ENCODE data around the gene NFIB. TPM values are rescaled to one million over a fixed set of nuclear protein-coding genes. Genes with fewer than 3 reads are reported as not detected.

NFIB gene
- total RNA-seq, 1 donor from 2014 or later = 9.4 TPM

DNA sequence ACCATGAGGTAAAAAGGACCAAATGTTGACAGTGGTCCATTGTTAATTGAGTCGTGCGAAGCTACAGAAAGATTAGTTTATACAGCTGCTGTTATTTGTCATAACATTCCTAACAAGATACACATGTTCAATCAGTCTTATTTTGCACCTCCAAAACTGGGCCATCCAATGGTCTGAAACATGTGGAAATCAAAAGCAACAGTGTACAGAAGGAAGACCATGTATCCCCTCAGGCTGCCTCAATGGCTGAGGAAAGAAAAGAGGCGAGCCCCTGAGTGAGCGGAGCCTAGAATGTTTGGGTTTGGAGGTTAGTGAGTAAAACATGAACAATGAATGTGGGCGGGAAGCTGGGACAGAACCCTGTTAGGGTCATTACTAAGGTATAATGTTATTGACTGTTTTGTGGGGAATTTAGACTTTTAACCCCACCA is 35.6 kb downstream of the NFIB start:
- Histone ChIP-seq H3K4me3 (ENCODE audit: insufficient read depth, low read depth, low read length) (no peak overlapping the region), H3K4me2 (ENCODE audit: low read length) (peak overlapping the region; percentile 61), H3K9ac (ENCODE audit: low read length) (peak overlapping the region; percentile 49), H3K27ac (ENCODE audit: low read depth, low read length) (peak overlapping the region; percentile 81), H3K79me2 (ENCODE audit: insufficient read depth, low read length) (peaks cover 80% of the 10 kb centered on the region), H3K4me1 (ENCODE audit: insufficient read depth, low read length) (peaks cover 73% of the 10 kb centered on the region), H3K36me3 (ENCODE audit: insufficient read depth, low read length) (no peaks in the 10 kb centered on the region), H3K9me3 (ENCODE audit: insufficient read depth, low read depth, low read length) (no peaks in the 10 kb centered on the region), H2AFZ (ENCODE audit: low read depth, low read length) (no peak overlapping the region), H4K20me1 (ENCODE audit: insufficient read depth, low read length) (no peaks in the 10 kb centered on the region), H3K27me3 (ENCODE audit: insufficient read depth, low read length) (no peaks in the 10 kb centered on the region)
- Mint-ChIP-seq H3K4me3 (ENCODE audit: unreplicated experiment) (no peak overlapping the region), H3K27ac (ENCODE audit: unreplicated experiment) (peak overlapping the region; percentile 82), H3K9me3 (ENCODE audit: unreplicated experiment) (no peaks in the 10 kb centered on the region), H3K4me1 (ENCODE audit: low read depth, unreplicated experiment) (peaks cover 58% of the 10 kb centered on the region), H3K36me3 (ENCODE audit: low read depth, unreplicated experiment) (no peaks in the 10 kb centered on the region), H3K27me3 (ENCODE audit: low read depth, unreplicated experiment) (no peaks in the 10 kb centered on the region)
- FAIRE-seq = peak; percentile 80
- no peak for TF ChIP-seq EZH2 (IDR thresholded peaks at IDR 0.05; ENCODE audit: insufficient read depth, low read length)
- TF ChIP-seq, protein P1, sequence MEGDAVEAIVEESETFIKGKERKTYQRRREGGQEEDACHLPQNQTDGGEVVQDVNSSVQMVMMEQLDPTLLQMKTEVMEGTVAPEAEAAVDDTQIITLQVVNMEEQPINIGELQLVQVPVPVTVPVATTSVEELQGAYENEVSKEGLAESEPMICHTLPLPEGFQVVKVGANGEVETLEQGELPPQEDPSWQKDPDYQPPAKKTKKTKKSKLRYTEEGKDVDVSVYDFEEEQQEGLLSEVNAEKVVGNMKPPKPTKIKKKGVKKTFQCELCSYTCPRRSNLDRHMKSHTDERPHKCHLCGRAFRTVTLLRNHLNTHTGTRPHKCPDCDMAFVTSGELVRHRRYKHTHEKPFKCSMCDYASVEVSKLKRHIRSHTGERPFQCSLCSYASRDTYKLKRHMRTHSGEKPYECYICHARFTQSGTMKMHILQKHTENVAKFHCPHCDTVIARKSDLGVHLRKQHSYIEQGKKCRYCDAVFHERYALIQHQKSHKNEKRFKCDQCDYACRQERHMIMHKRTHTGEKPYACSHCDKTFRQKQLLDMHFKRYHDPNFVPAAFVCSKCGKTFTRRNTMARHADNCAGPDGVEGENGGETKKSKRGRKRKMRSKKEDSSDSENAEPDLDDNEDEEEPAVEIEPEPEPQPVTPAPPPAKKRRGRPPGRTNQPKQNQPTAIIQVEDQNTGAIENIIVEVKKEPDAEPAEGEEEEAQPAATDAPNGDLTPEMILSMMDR (IDR thresholded peaks at IDR 0.05; ENCODE audit: insufficient read depth, low read depth, low read length) = no peak
- peak; percentile 94 for DNase-seq (ENCODE audit: low read depth)

DNA sequence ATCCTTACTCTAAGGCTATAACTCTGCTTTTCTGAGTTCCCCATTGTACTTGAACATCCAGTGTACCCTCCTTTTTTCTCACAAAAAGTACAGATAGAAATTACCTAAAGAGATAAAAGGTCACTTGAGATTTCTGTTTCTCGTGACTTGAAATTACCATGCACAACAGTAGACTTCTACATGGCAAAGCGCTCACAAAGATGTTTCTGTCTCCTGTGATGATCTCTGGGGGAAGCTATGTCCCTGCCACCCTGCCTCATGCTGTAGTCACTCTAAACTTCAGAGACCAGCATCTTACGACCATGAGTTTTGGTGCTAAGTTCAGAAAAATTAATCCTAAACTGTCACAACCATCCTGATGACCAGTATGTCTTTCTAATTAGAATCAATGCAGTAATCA is 36.2 kb downstream of the NFIB start:
- no peak for DNase-seq (ENCODE audit: low read depth)
- Histone ChIP-seq H2AFZ (ENCODE audit: low read depth, low read length) (no peak overlapping the region), H3K4me3 (ENCODE audit: insufficient read depth, low read depth, low read length) (no peak overlapping the region), H3K36me3 (ENCODE audit: insufficient read depth, low read length) (no peaks in the 10 kb centered on the region), H3K9ac (ENCODE audit: low read length) (peak overlapping the region; percentile 49), H3K27ac (ENCODE audit: low read depth, low read length) (peak overlapping the region; percentile 81), H3K9me3 (ENCODE audit: insufficient read depth, low read depth, low read length) (no peaks in the 10 kb centered on the region), H4K20me1 (ENCODE audit: insufficient read depth, low read length) (no peaks in the 10 kb centered on the region), H3K27me3 (ENCODE audit: insufficient read depth, low read length) (no peaks in the 10 kb centered on the region), H3K4me2 (ENCODE audit: low read length) (peak overlapping the region; percentile 61), H3K79me2 (ENCODE audit: insufficient read depth, low read length) (peaks cover 80% of the 10 kb centered on the region), H3K4me1 (ENCODE audit: insufficient read depth, low read length) (peaks cover 74% of the 10 kb centered on the region)
- peak overlapping the region; percentile 82 for H3K27ac Mint-ChIP-seq (ENCODE audit: unreplicated experiment)
- H3K36me3 Mint-ChIP-seq (ENCODE audit: low read depth, unreplicated experiment) = no peaks in the 10 kb centered on the region
- peak; percentile 20 for FAIRE-seq
- H3K4me1 Mint-ChIP-seq (ENCODE audit: low read depth, unreplicated experiment) = peaks cover 58% of the 10 kb centered on the region
- no peak overlapping the region for H3K4me3 Mint-ChIP-seq (ENCODE audit: unreplicated experiment)
- TF ChIP-seq, protein P1 (IDR thresholded peaks at IDR 0.05; ENCODE audit: insufficient read depth, low read depth, low read length) = no peak
- TF ChIP-seq EZH2 (IDR thresholded peaks at IDR 0.05; ENCODE audit: insufficient read depth, low read length) = no peak
- H3K27me3 Mint-ChIP-seq (ENCODE audit: low read depth, unreplicated experiment) = no peaks in the 10 kb centered on the region
- H3K9me3 Mint-ChIP-seq (ENCODE audit: unreplicated experiment) = no peaks in the 10 kb centered on the region

DNA sequence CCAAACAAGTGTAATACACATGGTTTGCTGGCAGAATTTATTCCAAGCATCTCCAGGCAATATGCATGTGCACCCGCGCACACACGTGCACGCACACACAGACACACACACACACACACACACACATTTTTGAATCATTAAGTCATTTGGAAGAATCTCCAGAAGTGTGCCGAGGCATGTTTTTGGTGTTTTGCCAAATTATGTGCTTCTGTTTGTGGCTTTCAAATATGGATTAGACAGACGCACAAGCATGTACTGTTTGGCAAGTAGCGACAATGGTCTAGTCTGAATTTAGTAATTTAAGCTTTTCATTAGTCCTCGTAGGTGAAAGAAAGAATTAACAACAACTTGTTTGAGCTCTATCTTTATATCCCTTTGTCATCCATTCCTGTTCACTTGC is 36.7 kb downstream of the NFIB start:
- H3K27me3 Mint-ChIP-seq (ENCODE audit: low read depth, unreplicated experiment) = no peaks in the 10 kb centered on the region
- FAIRE-seq (peak; percentile 63), DNase-seq (ENCODE audit: low read depth) (peak; percentile 90)
- H3K4me1 Mint-ChIP-seq (ENCODE audit: low read depth, unreplicated experiment) = peaks cover 60% of the 10 kb centered on the region
- Histone ChIP-seq H2AFZ (ENCODE audit: low read depth, low read length) (no peak overlapping the region), H3K4me3 (ENCODE audit: insufficient read depth, low read depth, low read length) (no peak overlapping the region), H3K4me2 (ENCODE audit: low read length) (peak overlapping the region; percentile 61), H3K27ac (ENCODE audit: low read depth, low read length) (peak overlapping the region; percentile 81), H4K20me1 (ENCODE audit: insufficient read depth, low read length) (no peaks in the 10 kb centered on the region), H3K9ac (ENCODE audit: low read length) (peak overlapping the region; percentile 49), H3K79me2 (ENCODE audit: insufficient read depth, low read length) (peaks cover 77% of the 10 kb centered on the region), H3K4me1 (ENCODE audit: insufficient read depth, low read length) (peaks cover 70% of the 10 kb centered on the region), H3K36me3 (ENCODE audit: insufficient read depth, low read length) (no peaks in the 10 kb centered on the region), H3K27me3 (ENCODE audit: insufficient read depth, low read length) (no peaks in the 10 kb centered on the region), H3K9me3 (ENCODE audit: insufficient read depth, low read depth, low read length) (no peaks in the 10 kb centered on the region)
- no peak overlapping the region for H3K4me3 Mint-ChIP-seq (ENCODE audit: unreplicated experiment)
- no peaks in the 10 kb centered on the region for H3K36me3 Mint-ChIP-seq (ENCODE audit: low read depth, unreplicated experiment)
- peak overlapping the region; percentile 82 for H3K27ac Mint-ChIP-seq (ENCODE audit: unreplicated experiment)
- H3K9me3 Mint-ChIP-seq (ENCODE audit: unreplicated experiment) = no peaks in the 10 kb centered on the region
- no peak for TF ChIP-seq EZH2 (IDR thresholded peaks at IDR 0.05; ENCODE audit: insufficient read depth, low read length)
- TF ChIP-seq, protein P1 (IDR thresholded peaks at IDR 0.05; ENCODE audit: insufficient read depth, low read depth, low read length) = no peak
